HG03354 (cell line): ENCODE data around the gene VIPR2.

Experiments used
- ATAC-seq: cut with Tn5 transposase; IDR thresholded peaks from one replicate; pipeline ENCODE4 v1.9.1; 2021; ENCODE audit warnings: mild to moderate bottlenecking; ENCODE audit not compliant: unreplicated experiment, poor library complexity, severe bottlenecking

The VIPR2 gene

GRCh38 chr7:159078193-159078910 lies 66.3 kb downstream of the VIPR2 start:
- no peak for ATAC-seq

GRCh38 chr7:159076333-159076732 lies 68.3 kb downstream of the VIPR2 start:
- no peak for ATAC-seq

DNA sequence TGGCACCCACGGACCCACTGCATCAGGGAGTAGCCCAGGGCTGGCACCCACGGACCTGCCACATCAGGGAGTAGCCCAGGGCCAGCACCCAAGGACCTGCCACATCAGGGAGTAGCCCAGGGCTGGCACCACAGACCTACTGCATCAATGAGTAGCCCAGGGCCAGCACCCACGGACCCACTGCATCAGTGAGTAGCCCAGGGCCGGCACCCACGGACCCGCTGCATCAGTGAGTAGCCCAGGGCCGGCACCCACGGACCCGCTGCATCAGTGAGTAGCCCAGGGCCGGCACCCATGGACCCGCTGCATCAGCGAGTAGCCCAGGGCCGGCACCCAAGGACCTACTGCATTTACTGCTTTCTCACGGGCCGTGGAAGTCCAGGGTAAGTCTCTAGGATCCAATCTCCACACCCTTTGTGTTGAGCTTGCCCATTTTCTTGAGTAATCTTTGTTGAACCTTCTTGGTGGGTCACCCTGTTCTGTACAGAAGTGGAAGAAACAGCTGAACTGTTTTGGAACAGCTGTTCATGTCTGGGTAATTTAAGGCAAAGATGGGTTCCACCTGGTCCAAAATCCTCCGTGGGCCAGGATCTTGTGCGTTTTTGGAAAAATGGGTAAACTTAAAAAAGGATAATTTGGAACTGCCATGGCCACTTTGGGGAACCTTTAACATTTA lies 69.0 kb downstream of the VIPR2 start:
- ATAC-seq: no peak

DNA sequence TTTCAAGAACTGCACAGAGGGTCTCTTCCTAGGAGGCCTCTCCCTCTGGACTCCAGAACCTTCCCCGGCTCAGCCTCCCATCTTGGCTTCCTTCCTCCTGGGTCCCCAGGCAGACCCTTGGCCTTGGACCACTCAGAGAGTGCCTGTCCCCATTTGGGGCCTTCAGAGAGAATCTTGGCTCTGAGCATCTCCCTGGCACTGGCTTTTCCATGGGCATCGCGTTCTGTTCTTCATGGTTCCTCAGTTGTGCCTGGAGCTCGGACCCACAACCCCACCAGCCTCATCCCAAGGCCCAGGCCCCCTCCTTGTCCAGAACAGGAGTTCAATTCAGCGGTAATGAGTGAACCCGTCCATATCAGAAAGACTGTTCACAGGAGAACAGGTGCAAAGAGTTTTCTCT lies 73.4 kb downstream of the VIPR2 start:
- no peak for ATAC-seq

DNA sequence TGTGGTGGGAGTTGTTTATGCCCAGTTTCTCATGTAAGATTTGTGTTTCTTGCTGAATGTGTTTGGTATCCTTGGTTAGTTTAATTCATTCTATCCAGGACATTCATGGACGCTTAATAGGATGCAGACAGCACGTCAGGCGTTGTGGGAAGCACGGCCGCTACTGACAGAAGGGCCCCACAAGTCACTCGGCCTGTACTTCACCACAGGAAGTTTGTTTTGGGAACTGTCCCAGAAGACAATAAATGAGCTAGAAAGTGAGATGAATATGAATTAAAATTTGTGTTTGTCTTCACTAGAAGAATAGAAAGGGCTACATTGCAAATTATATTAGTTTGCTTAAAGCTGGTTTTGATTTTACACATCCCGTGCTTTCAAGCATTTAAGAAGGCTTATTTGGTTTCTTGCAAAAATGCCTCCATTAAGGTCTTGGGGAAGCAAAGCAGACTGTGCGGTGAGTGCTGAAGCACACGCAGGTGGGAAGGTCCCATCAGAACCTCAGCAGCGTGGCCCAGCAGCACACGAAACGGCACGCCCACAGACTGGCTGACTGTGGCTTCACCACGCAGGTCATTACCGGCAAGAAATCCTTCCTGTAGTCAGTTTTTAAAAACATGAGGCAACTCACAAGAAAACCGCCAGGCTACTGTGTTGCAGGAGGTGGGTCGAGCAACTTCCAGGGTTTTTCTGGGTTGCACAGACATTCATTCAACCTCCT lies 74.1 kb downstream of the VIPR2 start:
- ATAC-seq: no peak

DNA sequence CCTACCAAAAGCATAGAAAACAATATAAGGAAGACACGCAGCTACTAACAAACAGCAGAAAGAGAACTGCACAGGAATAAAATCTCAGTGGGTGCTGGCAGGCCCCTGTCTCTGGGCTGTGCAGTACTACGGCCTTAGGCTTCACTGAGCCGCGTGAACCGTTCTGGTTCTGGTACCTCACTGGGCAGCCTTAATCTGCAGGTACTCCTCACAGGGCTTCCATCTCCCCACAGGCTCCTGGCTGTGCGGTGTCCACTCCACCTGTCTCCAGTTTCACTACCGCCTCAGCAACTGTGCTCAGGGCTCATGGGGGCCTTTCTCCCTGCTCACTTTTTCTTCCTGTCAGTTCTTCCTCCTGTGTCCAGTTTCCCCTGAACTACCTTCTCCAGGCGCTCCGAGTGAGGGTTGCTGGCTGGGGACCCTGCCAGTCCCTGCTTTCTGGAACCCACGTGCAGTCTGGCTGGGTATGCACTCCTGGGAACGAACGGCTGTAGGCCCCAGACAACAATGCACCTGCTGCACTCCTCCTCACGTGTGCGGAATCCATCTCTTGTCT lies 75.7 kb downstream of the VIPR2 start:
- ATAC-seq: no peak

GRCh38 chr7:159068488-159068811 lies 76.2 kb downstream of the VIPR2 start:
- no peak for ATAC-seq

GRCh38 chr7:159067576-159068487 lies 76.8 kb downstream of the VIPR2 start:
- ATAC-seq: no peak

GRCh38 chr7:159066816-159067575 lies 77.7 kb downstream of the VIPR2 start:
- ATAC-seq: no peak

- ATAC-seq: no peak
These were observed 78.7 kb downstream of the VIPR2 start for GRCh38 chr7:159065852-159066480.

DNA sequence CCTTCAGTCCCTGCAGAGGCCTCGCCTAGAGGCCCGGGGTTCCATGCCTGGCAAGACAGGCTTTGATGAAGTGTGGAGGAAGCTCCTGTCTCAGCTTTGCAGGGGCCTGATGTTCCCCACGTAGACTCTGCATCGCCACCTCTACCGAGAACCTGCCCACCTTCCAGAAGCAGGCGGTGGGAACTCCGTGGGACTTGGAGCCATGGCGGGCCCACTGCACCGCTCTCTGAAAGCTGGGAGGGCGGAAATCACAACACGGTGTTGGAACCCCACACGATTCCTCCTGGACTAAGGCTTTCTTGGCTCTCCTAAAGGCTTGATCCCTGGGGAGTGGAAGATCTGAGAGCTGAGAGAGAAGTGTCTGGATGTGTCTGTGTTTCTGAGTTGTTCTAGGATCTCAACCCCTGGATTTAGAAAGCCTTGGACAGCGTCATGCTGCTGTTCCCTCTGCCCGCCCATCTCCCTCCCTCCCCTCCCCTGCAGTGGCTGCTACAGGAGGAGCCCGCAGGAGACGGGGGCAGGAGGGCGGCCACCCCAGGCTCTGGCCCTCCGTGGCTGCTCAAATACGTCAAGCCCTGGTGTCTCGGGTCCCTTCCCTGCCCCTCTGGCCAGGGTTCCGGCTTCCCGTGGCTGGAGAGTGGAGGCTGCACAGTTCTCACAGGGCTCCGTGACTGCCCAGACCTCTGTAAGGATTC lies 79.7 kb downstream of the VIPR2 start:
- ATAC-seq: no peak

- no peak for ATAC-seq
These were observed 80.4 kb downstream of the VIPR2 start for GRCh38 chr7:159064121-159064815.

DNA sequence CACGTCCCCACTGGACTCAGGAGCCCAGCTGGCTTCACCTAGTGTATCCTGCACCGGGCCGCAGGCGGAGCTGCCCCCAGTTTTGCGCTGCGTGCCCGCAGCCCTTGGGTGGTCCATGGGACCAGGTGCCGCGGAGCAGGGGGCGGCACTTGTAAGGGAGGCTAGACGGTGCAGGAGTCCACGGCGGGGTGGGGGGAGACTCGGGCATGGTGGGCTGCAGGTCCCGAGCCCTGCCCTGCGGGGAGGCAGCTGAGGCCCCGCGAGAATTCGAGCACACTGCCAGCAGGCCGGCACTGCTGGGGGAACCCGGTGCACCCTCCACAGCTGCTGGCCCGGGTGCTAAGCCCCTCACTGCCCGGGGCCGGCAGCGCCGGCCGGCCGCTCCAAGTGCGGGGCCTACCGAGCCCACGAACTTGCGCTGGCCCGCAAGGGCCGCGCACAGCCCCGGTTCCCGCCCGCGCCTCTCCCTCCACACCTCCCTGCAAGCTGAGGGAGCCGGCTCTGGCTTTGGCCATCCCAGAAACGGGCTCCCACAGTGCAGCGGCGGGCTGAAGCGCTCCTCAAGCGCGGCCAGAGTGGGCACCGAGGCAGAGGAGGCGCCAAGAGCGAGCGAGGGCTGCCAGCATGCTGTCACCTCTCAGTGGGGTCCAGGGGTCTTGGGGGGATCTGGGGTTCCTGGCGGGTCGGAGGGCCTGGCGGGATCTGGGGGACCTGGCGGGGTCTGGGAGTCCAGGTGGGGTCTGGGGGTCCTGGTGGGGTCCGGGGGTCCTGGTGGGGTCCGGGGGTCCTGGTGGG lies 81.4 kb downstream of the VIPR2 start:
- ATAC-seq: no peak

GRCh38 chr7:159062569-159062968 lies 82.1 kb downstream of the VIPR2 start:
- no peak for ATAC-seq

DNA sequence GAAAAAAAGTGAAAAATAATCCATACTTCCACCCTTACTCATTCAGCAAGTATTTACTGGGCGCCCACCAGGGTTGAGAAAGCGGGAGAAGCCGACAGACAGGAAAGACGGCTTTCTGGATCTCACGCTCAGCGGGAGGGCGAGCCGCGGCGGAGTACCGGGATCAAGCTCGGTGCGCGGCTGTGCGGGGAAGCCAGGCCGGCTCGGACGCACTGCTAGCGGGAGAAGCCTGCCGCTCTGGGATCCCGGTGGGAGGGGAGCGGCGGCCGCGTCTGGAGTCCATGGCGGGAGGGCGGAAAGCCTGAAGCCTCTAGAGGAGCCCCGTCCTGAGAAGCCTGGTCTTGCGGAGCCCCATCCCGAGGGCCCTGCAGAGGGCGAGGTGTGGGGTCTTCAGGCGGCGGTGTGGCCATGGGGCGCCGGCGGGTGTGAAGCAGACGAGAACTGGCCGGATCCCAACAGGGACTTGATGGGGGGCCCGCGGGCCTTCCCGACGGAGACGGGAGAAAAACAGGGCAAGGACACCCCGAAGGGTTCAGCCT lies 82.9 kb downstream of the VIPR2 start:
- ATAC-seq: no peak

- no peak for ATAC-seq
These were observed 83.5 kb downstream of the VIPR2 start for GRCh38 chr7:159061209-159061608.
